Measurements from ENCODE around the gene MYL7.

DNA sequence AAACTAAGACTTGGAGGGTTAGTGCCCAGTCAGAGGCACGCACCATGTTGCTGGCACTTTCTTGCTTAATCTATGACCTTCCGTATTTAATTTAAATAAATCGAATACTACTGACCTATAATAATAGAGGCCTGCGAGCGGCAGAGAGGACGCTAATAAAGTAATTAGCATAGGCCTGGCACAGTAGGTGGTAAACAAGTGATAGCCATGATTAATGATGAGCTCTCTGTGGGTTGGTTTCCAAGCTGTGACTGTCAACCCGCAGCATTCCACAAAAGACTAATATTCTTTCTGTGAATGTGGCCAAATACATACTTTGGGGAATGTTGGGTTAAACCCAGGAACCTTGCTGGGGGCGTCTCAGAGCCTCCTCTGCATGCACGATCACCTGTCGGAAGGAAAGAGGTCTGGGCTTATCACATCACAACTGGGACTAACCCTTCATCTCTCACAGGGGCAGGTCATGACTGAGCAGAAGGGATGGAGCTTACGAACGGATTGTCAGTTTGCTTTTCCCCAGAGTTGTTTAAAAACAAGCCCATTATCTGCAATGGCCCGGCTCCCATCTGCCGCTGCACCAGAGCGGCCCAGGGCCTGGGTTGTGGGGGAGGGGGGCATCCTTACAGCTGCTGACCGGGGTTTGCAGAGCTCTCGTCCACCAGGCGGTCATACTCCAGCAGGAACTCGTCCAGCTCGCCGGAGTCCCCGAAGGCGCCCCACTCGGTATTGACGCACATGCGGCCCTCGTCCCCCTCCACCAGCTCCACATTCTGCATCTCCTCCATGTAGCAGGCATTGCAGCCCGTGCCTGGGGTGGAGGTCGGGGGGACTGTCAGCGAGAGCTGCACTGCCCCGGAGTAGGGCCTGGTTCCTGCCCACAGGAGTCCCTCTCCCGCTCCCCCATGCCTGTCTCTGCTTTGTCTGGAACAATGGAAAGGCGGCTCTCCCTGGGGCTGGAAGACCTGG lies 6.2 kb upstream of the MYL7 start:
- TF ChIP-seq, protein P1, sequence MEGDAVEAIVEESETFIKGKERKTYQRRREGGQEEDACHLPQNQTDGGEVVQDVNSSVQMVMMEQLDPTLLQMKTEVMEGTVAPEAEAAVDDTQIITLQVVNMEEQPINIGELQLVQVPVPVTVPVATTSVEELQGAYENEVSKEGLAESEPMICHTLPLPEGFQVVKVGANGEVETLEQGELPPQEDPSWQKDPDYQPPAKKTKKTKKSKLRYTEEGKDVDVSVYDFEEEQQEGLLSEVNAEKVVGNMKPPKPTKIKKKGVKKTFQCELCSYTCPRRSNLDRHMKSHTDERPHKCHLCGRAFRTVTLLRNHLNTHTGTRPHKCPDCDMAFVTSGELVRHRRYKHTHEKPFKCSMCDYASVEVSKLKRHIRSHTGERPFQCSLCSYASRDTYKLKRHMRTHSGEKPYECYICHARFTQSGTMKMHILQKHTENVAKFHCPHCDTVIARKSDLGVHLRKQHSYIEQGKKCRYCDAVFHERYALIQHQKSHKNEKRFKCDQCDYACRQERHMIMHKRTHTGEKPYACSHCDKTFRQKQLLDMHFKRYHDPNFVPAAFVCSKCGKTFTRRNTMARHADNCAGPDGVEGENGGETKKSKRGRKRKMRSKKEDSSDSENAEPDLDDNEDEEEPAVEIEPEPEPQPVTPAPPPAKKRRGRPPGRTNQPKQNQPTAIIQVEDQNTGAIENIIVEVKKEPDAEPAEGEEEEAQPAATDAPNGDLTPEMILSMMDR (IDR thresholded peaks at IDR 0.05; ENCODE audit: low read depth, low read length, poor library complexity, severe bottlenecking): no peak
- no peak for TF ChIP-seq EZH2phosphoT487 (IDR thresholded peaks at IDR 0.05; ENCODE audit: borderline replicate concordance, low read length)

All from DOHH2 (cell line).